Central memory CD4-positive, alpha-beta T cell (primary cell): ENCODE data around the gene DGKQ.
"Not testable (repeated sequence)": the region's sequence is repeated elsewhere in the genome, so short reads cannot be mapped to it uniquely, and the experiment has no call there.

Experiments used
- DNase-seq: peaks from one replicate; pipeline ENCODE4 v3.0.0; 2022

DGKQ gene

GRCh38 chr4:924107-925096, 49.0 kb downstream of the DGKQ start:
- DNase-seq: no peak

- DNase-seq: no peak
These were observed 51.5 kb downstream of the DGKQ start for GRCh38 chr4:921830-922331.

GRCh38 chr4:919004-919680, 54.2 kb downstream of the DGKQ start:
- not testable (repeated sequence) for DNase-seq

GRCh38 chr4:918591-918990, 54.8 kb downstream of the DGKQ start:
- not testable (repeated sequence) for DNase-seq

- DNase-seq: no peak
These were observed 55.4 kb downstream of the DGKQ start for GRCh38 chr4:917992-918391.

GRCh38 chr4:917466-917865, 55.9 kb downstream of the DGKQ start:
- no peak for DNase-seq

- no peak for DNase-seq
These were observed 57.8 kb downstream of the DGKQ start for GRCh38 chr4:915595-915994.

- DNase-seq: no peak
These were observed 58.3 kb downstream of the DGKQ start for GRCh38 chr4:915041-915474.

GRCh38 chr4:914531-914930, 58.8 kb downstream of the DGKQ start:
- DNase-seq: no peak

- DNase-seq: no peak
These were observed 60.1 kb downstream of the DGKQ start for GRCh38 chr4:913280-913618.

GRCh38 chr4:912548-913279, 60.7 kb downstream of the DGKQ start:
- DNase-seq: no peak

GRCh38 chr4:911871-912490, 61.4 kb downstream of the DGKQ start:
- no peak for DNase-seq

GRCh38 chr4:911221-911751, 62.1 kb downstream of the DGKQ start:
- DNase-seq: no peak

- DNase-seq: no peak
These were observed 62.8 kb downstream of the DGKQ start for GRCh38 chr4:910366-911091.

- DNase-seq: no peak
These were observed 63.5 kb downstream of the DGKQ start for GRCh38 chr4:909821-910220.

- no peak for DNase-seq
These were observed 64.2 kb downstream of the DGKQ start for GRCh38 chr4:909131-909571.
